HG02981 (cell line): Measurements from ENCODE around the gene VCX3B.
"Not testable (repeated sequence)": the region's sequence is repeated elsewhere in the genome, so short reads cannot be mapped to it uniquely, and the experiment has no call there.

Experiments
- ATAC-seq: cut with Tn5 transposase; IDR thresholded peaks from one replicate; pipeline ENCODE4 v1.9.1; 2021; ENCODE audit warnings: mild to moderate bottlenecking, moderate library complexity; ENCODE audit not compliant: unreplicated experiment

VCX3B gene

GRCh38 chrX:8464530-8464929 is at the start of gene VCX3B:
VCX3B (plus strand) TSS chrX:8464830; CDS start chrX:8465451, 621 bp downstream.
- ATAC-seq, result not testable (repeated sequence)

GRCh38 chrX:8418301-8418700 is 46.3 kb upstream of the VCX3B start:
- ATAC-seq, result no peak

- no peak for ATAC-seq
These were observed 39.7 kb upstream of the VCX3B start for GRCh38 chrX:8424912-8425311.

GRCh38 chrX:8429692-8430249 is 34.9 kb upstream of the VCX3B start:
- ATAC-seq, result no peak

GRCh38 chrX:8430444-8430843 is 34.2 kb upstream of the VCX3B start:
- no peak for ATAC-seq

- no peak for ATAC-seq
These were observed 32.2 kb upstream of the VCX3B start for GRCh38 chrX:8432396-8432795.

- ATAC-seq, result no peak
These were observed 31.2 kb upstream of the VCX3B start for GRCh38 chrX:8433109-8434062.

- ATAC-seq, result no peak
These were observed 17.3 kb upstream of the VCX3B start for GRCh38 chrX:8447368-8447767.

GRCh38 chrX:8452343-8452742 is 12.3 kb upstream of the VCX3B start:
- not testable (repeated sequence) for ATAC-seq

- ATAC-seq, result no peak
These were observed 11.0 kb upstream of the VCX3B start for GRCh38 chrX:8453611-8454010.

GRCh38 chrX:8455557-8455956 is 9.1 kb upstream of the VCX3B start:
- no peak for ATAC-seq

GRCh38 chrX:8462488-8462887 is 2.1 kb upstream of the VCX3B start:
- ATAC-seq, result no peak

GRCh38 chrX:8484360-8484949 is 19.8 kb downstream of the VCX3B start:
- no peak for ATAC-seq

- ATAC-seq, result not testable (repeated sequence)
These were observed 30.4 kb downstream of the VCX3B start for GRCh38 chrX:8495036-8495435.

GRCh38 chrX:8500203-8500602 is 35.6 kb downstream of the VCX3B start:
- no peak for ATAC-seq

- not testable (repeated sequence) for ATAC-seq
These were observed 37.5 kb downstream of the VCX3B start for GRCh38 chrX:8502101-8502500.

- ATAC-seq, result no peak
These were observed 39.8 kb downstream of the VCX3B start for GRCh38 chrX:8504451-8504850.
